ENCODE data around the gene PHLDA1. TPM values are rescaled to one million over a fixed set of nuclear protein-coding genes. Genes with fewer than 3 reads are reported as not detected.

Gene PHLDA1
- polyA plus RNA-seq, 4 donors = 37.3 to 40.8 (median 38.6) TPM

Other genes with a start within 250 kb of the PHLDA1 start
- 1,000 to 10,000 TPM in 1 of 4 donors, 100 to 1,000 TPM in 3; 852 to 1,031 (median 994) TPM for gene NAP1L1, start 52.9 kb upstream of the PHLDA1 start, polyA plus RNA-seq (ENCODE audit: insufficient read length in 4 of 4)